ENCODE measurements around the gene CACNA1G. TPM values are rescaled to one million over a fixed set of nuclear protein-coding genes. Genes with fewer than 3 reads are reported as not detected.

Gene CACNA1G
- total RNA-seq, 1 donor from 2014 or later, result not detected

GRCh38 chr17:50564916-50565315 is 4.4 kb downstream of the CACNA1G start:
- H3K4me1 Mint-ChIP-seq (ENCODE audit: unreplicated experiment), result peaks cover 15% of the 10 kb centered on the region
- TF ChIP-seq CTCF (IDR thresholded peaks at IDR 0.05; ENCODE audit: unreplicated experiment), result no peak
- H3K27me3 Mint-ChIP-seq (ENCODE audit: unreplicated experiment), result peaks cover 40% of the 10 kb centered on the region
- no peaks in the 10 kb centered on the region for H3K36me3 Mint-ChIP-seq (ENCODE audit: low read depth, unreplicated experiment)
- H3K4me3 Mint-ChIP-seq (ENCODE audit: unreplicated experiment), result no peak overlapping the region
- DNase-seq (ENCODE audit: low spot score), result no peak
- peak overlapping the region; percentile 82 for H3K27ac Mint-ChIP-seq (ENCODE audit: unreplicated experiment)
- no peaks in the 10 kb centered on the region for H3K9me3 Mint-ChIP-seq (ENCODE audit: unreplicated experiment)

- Mint-ChIP-seq H3K27me3 (ENCODE audit: unreplicated experiment) (peaks cover 40% of the 10 kb centered on the region), H3K9me3 (ENCODE audit: unreplicated experiment) (no peaks in the 10 kb centered on the region), H3K4me3 (ENCODE audit: unreplicated experiment) (peak overlapping the region; percentile 27), H3K4me1 (ENCODE audit: unreplicated experiment) (peaks cover 15% of the 10 kb centered on the region), H3K27ac (ENCODE audit: unreplicated experiment) (peak overlapping the region; percentile 90), H3K36me3 (ENCODE audit: low read depth, unreplicated experiment) (no peaks in the 10 kb centered on the region)
- no peak for TF ChIP-seq CTCF (IDR thresholded peaks at IDR 0.05; ENCODE audit: unreplicated experiment)
- no peak for DNase-seq (ENCODE audit: low spot score)
These were observed 5.2 kb downstream of the CACNA1G start for GRCh38 chr17:50565402-50566350.

DNA sequence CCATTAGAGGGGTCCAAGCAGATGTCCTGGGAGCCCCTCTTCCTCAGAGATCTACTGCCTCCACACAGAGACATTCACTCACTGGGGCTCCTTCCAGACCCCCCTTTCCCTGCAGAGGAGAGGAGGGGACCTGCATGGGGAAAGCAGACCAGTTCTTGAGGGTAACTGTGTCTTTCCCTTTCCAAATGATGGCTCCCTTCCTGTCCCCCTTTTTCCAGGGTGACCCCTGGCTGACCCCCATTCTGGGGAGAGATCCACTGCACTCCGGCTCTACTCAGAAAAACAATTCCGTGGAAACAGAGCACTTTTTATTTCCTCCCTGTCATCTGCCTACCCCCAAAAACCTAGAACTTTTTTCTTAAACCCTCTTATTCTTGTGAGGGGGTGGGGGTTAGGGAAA is 6.4 kb downstream of the CACNA1G start:
- Mint-ChIP-seq H3K9me3 (ENCODE audit: unreplicated experiment) (no peaks in the 10 kb centered on the region), H3K27ac (ENCODE audit: unreplicated experiment) (peak overlapping the region; percentile 90), H3K27me3 (ENCODE audit: unreplicated experiment) (peaks cover 47% of the 10 kb centered on the region), H3K36me3 (ENCODE audit: low read depth, unreplicated experiment) (no peaks in the 10 kb centered on the region), H3K4me1 (ENCODE audit: unreplicated experiment) (peaks cover 15% of the 10 kb centered on the region), H3K4me3 (ENCODE audit: unreplicated experiment) (no peak overlapping the region)
- no peak for DNase-seq (ENCODE audit: low spot score)
- TF ChIP-seq CTCF (IDR thresholded peaks at IDR 0.05; ENCODE audit: unreplicated experiment), result no peak

DNA sequence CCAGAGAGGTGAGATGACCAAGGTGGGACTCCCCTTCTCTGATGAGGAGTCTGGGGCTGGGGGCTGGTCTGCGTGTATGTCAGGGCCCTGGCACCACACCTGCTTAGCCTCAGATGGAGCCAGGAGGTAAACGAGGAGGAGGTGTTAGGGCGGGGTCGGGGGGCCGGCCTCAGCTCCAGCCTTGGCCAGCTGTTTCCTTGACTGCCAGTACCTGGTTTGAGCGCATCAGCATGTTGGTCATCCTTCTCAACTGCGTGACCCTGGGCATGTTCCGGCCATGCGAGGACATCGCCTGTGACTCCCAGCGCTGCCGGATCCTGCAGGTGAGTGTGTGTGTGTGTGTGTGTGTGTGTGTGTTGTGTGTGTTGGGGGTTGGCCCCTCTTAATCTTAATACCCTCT is 8.1 kb downstream of the CACNA1G start:
- H3K27me3 Mint-ChIP-seq (ENCODE audit: unreplicated experiment), result peaks cover 39% of the 10 kb centered on the region
- H3K27ac Mint-ChIP-seq (ENCODE audit: unreplicated experiment), result peak overlapping the region; percentile 52
- no peak for DNase-seq (ENCODE audit: low spot score)
- H3K4me3 Mint-ChIP-seq (ENCODE audit: unreplicated experiment), result no peak overlapping the region
- no peaks in the 10 kb centered on the region for H3K36me3 Mint-ChIP-seq (ENCODE audit: low read depth, unreplicated experiment)
- H3K4me1 Mint-ChIP-seq (ENCODE audit: unreplicated experiment), result peaks cover 12% of the 10 kb centered on the region
- no peaks in the 10 kb centered on the region for H3K9me3 Mint-ChIP-seq (ENCODE audit: unreplicated experiment)
- TF ChIP-seq CTCF (IDR thresholded peaks at IDR 0.05; ENCODE audit: unreplicated experiment), result no peak

DNA sequence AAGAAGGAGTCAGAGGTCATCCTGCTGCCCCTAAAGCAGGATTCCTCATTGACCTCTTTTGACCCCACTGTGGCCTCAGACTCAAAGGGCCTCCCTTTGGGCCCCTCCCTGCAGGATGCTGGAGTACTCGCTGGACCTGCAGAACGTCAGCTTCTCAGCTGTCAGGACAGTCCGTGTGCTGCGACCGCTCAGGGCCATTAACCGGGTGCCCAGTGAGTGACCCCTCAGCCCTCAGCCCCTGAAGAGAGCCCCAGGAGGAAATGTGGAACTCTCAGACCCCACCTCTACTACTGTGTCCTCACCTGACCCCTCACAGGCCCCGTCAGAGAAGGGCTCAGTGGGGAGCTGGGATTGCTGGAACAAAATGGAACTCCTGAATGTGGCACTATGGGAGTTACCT is 9.1 kb downstream of the CACNA1G start:
- no peak overlapping the region for H3K4me3 Mint-ChIP-seq (ENCODE audit: unreplicated experiment)
- TF ChIP-seq CTCF (IDR thresholded peaks at IDR 0.05; ENCODE audit: unreplicated experiment), result no peak
- peaks cover 6% of the 10 kb centered on the region for H3K4me1 Mint-ChIP-seq (ENCODE audit: unreplicated experiment)
- no peaks in the 10 kb centered on the region for H3K36me3 Mint-ChIP-seq (ENCODE audit: low read depth, unreplicated experiment)
- H3K27ac Mint-ChIP-seq (ENCODE audit: unreplicated experiment), result no peak overlapping the region
- peaks cover 34% of the 10 kb centered on the region for H3K27me3 Mint-ChIP-seq (ENCODE audit: unreplicated experiment)
- no peak for DNase-seq (ENCODE audit: low spot score)
- H3K9me3 Mint-ChIP-seq (ENCODE audit: unreplicated experiment), result no peaks in the 10 kb centered on the region
